ENCODE results near the gene SEC11C.

Gene SEC11C

GRCh38 chr18:59144483-59144882 lies 4.8 kb downstream of the SEC11C start:
- no peak for DNase-seq (ENCODE audit: low read depth)

- DNase-seq (ENCODE audit: low read depth) = no peak
These were observed 5.4 kb downstream of the SEC11C start for GRCh38 chr18:59145055-59145454.

DNA sequence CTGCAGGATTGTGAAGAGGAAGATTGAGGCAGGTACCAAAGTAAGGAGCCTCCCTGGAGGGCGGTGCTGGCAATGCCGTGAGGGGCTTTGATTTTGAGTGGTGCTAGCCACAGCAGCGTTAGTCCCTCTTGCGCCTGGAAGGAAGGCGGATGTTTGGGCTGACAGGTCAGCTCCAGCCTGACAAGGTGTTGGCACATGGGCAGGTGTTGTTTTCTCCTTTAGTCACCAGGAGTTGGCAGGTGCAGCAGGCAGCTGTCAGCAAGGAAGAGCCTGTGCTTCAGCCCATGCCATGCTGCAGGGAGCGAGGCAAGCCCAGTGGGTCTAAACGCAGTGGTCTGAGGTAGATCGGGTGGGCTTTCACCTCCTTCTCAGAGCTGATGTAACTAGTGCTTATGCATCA lies 8.5 kb downstream of the SEC11C start:
- no peak for DNase-seq (ENCODE audit: low read depth)

- no peak for DNase-seq (ENCODE audit: low read depth)
These were observed 9.3 kb downstream of the SEC11C start for GRCh38 chr18:59149007-59149406.

DNA sequence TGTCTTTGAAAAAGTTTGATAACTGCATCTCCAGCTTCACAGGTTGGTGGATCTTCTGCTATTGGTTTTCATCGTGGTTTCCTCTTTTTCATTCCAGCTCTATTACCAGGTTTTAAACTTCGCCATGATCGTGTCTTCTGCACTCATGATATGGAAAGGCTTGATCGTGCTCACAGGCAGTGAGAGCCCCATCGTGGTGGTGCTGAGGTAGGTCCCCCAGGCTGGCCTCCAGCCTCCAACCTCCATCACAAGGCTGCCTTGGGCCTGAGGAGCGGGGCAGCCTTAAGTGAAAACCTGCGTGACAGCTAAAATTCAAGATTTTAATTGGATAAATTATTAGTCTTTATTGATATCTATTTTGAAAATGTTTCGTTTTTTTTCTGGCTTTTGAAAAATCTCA lies 9.7 kb downstream of the SEC11C start:
- DNase-seq (ENCODE audit: low read depth) = no peak

GRCh38 chr18:59150236-59150635 lies 10.6 kb downstream of the SEC11C start:
- no peak for DNase-seq (ENCODE audit: low read depth)

GRCh38 chr18:59155153-59155552 lies 15.5 kb downstream of the SEC11C start:
- DNase-seq (ENCODE audit: low read depth) = no peak

DNA sequence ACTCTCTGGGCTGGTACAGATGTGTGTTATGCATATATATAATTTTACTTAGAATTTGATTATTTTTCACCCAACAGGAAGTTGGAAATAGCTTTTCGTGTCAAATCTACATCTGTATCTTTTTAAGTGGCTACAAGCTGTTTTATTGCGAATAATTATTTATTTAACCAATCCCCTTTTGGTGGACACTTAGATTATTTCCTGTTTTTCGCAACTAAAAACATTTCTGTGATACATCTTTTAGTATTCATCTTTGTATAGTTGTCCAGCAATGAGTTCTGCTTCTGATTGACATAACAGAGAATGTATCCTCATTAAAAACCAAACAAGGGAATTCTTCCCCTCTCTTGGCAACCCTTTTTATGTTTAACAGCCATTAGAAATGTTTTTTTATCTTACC lies 16.6 kb downstream of the SEC11C start:
- DNase-seq (ENCODE audit: low read depth) = no peak

- no peak for DNase-seq (ENCODE audit: low read depth)
These were observed 19.6 kb downstream of the SEC11C start for GRCh38 chr18:59159265-59159664.

DNA sequence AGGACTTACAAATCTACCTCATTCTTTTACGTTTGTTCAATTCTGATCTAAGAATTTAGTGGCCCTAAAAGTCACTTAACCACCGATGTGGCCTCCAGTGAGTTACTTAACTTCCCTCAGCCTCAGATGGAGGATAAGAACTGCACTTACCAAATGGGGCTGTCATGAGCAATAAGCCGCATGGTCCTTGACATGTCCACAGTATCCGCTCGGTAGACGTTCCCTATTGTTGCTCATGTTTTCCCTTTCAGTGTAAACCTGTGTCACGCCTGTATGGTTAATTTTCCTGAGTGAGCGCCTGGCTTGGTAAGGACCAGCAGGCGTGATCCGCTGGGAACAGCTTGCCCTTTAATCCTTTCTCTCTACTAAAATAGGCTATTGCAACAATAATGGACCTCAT lies 20.3 kb downstream of the SEC11C start:
- no peak for DNase-seq (ENCODE audit: low read depth)

GRCh38 chr18:59172664-59173249 lies 33.1 kb downstream of the SEC11C start:
- DNase-seq (ENCODE audit: low read depth) = no peak

GRCh38 chr18:59177485-59177884 lies 37.8 kb downstream of the SEC11C start:
- no peak for DNase-seq (ENCODE audit: low read depth)

GRCh38 chr18:59180150-59180845 lies 40.6 kb downstream of the SEC11C start:
- no peak for DNase-seq (ENCODE audit: low read depth)

- DNase-seq (ENCODE audit: low read depth) = no peak
These were observed 43.0 kb downstream of the SEC11C start for GRCh38 chr18:59182673-59183072.

DNA sequence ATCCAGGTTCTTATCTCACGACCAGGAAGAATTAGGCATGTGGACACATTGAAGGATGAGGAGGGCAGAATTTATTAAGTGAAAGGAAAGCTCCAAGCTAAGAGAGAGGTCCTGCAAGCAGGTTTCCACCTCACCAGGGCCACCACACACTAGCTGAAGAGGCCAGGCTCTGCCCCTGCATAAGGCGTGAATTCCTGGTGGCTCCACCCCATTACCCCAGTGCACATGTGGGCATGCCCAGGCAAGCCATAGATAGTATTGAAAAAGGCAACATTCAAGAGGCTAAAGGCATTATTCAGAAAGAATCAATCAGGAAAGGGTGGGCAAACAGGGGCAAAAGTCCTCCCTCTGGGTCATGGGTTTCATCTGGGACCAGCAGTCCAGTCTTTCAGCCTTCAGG lies 49.3 kb downstream of the SEC11C start:
- DNase-seq (ENCODE audit: low read depth) = no peak

DNA sequence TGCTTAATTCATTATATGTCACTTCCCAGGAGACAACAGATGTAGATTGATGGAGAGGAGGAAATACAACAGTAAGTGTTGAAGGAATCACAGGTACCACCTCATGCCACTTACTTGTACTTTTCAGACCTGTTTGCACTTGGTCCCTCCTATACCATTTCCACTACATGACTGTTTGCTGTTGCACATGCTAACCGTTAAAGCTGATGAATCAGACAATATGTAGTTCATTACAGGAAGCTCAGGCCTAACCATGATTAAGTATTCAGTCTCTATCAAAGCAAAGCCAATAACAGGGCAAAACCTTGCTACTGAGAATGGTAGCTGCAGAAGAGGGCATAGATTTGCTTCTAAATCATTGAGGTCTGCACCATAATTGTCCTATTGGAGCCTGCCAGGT lies 50.1 kb downstream of the SEC11C start:
- no peak for DNase-seq (ENCODE audit: low read depth)

- DNase-seq (ENCODE audit: low read depth) = no peak
These were observed 56.6 kb downstream of the SEC11C start for GRCh38 chr18:59196161-59196725.

GRCh38 chr18:59197636-59198035 lies 58.0 kb downstream of the SEC11C start:
- no peak for DNase-seq (ENCODE audit: low read depth)

DNA sequence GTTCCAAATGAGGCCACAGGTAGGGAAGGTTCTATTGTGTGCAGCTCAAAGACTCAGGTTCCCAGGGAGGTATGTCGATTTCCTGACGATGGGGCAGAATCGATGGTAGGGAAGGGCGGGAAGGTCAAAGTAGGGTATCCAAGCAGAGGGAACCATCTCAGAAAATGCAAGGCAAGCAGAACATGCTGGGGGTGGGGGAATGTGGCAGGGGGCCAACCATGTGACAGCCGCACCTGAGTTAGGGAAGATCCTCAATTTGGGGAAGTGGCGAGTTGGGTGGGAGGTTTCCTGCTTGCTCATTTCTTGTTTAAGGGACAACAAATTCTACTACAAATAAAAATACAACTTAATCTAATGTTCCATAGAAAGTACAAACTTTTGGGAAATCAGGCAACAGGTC lies 58.5 kb downstream of the SEC11C start:
- no peak for DNase-seq (ENCODE audit: low read depth)

DNA sequence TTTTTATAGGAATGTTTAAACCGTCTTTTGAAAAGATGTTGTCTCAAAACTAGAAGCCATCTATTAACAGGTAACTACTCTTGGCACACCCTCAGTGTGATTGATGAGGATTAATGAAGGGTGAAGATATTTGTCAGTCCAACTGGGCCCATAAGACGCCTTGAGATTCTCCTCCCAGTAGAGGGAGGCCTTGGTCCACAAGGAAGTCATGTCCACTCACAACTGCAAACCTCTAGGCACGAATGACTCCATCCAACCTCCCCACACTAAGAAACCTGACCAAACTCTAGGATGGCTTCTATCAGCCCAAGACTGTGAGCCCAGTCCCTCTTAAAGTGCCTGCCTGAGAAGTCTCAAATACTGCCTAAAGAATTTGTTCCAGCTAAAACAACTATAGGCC lies 61.1 kb downstream of the SEC11C start:
- no peak for DNase-seq (ENCODE audit: low read depth)

DNA sequence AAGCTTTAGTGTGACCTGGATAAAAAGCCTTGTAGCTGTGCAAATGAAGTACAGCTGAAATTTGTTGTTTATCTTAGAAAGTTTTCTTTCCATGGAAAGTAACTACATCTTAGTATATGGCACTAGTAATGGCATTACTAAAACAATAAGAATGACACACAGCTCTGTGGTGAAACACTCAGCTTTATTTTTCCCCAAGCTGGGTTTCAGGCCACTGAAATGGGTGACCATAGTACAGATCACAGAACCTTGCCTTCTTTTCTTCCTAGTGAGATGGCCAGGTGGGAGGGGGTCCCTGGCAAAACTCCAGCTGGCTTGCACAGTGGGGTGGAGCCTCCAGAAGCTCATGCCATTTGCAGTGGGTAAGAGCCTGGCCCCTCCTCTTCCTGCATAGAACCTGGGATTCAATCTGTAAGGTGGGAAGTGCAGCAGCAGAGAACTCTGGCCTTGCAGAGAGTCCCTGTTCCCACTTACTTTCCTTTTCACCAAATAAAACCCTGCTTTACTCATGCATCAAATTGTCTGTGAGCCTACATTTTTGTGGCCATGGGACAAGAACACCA lies 62.7 kb downstream of the SEC11C start:
- no peak for DNase-seq (ENCODE audit: low read depth)

DNA sequence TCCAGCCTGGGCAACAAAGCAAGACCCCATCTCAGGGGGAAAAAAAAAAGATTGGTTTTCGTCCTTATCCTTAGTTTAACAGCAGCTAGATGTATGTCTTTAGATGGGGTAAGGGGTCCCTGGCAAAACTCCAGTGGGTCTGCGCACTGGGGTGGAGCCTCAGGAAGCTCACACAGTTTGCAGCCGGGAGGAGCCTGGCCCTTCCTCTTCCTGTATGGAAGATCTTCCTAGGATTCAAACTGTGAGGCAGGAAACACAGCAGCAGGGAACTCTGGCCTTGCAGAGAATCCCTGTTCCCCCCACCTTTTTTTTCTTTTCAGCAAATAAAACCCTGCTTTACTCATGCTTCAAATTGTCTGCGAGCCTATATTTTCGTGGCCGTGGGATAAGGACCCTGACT lies 67.8 kb downstream of the SEC11C start:
- DNase-seq (ENCODE audit: low read depth) = no peak
